ENCODE measurements around the gene PYGB. TPM values are rescaled to one million over a fixed set of nuclear protein-coding genes. Genes with fewer than 3 reads are reported as not detected.

The PYGB gene
- total RNA-seq, 6 donors from 2014 or later, result 59.4 to 128 (median 98.4) TPM

DNA sequence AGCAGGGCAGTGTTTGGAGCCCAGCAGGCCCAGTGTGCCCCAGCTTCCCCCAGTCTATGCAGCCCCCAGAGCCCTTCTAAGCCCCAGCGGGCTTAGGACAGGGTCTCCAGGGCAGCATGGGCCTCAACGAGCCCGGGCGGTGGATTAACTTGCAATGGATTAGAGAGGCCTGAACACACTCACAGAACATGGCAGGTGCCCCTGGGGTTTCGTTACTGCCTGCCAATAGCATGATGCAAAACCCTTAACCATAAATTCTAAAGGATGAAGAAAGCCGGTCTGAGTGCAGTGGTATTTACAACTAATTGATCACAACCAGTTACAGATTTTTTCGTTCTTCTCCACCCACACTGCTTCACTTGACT is 33.5 kb upstream of the PYGB start:
- 78 to 85% methylated on average over 7 of the region's 7 CpGs for WGBS, 2 donors
- H3K36me3 ChIP-seq, result peaks cover 31 to 96% (median 76%) of the 10 kb centered on the region in 4 donors
- H3K9me3 ChIP-seq, result no peaks in the 10 kb centered on the region
- DNase-seq (no peak), ATAC-seq (ENCODE audit: low FRiP score in 2 of 2) (peak in 1 of 2 donors; percentile 12)
- H3K27me3 ChIP-seq, result no peaks in the 10 kb centered on the region
- TF ChIP-seq CTCF (IDR thresholded peaks at IDR 0.05), result no peak
- TF ChIP-seq EP300 (IDR thresholded peaks at IDR 0.05), result no peak
- no peak for TF ChIP-seq POLR2AphosphoS5 (IDR thresholded peaks at IDR 0.05)
- no peak for TF ChIP-seq POLR2A (IDR thresholded peaks at IDR 0.05)
- no peak overlapping the region for H3K4me3 ChIP-seq
- H3K27ac ChIP-seq, result no peak overlapping the region
- H3K4me1 ChIP-seq, result no peaks in the 10 kb centered on the region

DNA sequence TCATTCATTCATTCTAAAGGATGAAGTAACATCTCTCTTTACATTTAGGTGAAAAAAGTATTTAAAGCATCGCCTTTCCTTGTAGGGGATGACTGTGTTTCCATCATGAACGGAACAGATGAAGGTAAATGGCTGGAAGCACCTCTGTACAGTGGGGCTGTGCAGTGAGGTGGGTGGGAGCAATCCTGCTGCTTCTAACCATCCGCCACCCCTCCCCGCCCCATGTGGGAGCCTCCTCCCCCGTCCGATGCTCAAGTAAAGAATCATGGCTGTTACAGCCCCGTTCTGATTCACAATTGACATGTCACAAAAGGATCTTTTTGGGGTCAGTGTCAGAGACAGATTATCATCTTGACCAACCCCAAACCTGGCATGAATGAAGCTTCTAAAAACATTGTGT is 33.1 kb upstream of the PYGB start:
- no peak overlapping the region for H3K27ac ChIP-seq
- no peak for ATAC-seq (ENCODE audit: low FRiP score in 2 of 2)
- TF ChIP-seq POLR2A (IDR thresholded peaks at IDR 0.05), result no peak
- no peaks in the 10 kb centered on the region for H3K27me3 ChIP-seq
- WGBS, 2 donors, result 96 to 98% methylated on average over 6 to 7 of the region's 7 CpGs
- peaks cover 31 to 100% (median 77%) of the 10 kb centered on the region in 4 donors for H3K36me3 ChIP-seq
- no peak for DNase-seq
- no peak overlapping the region for H3K4me3 ChIP-seq
- no peaks in the 10 kb centered on the region for H3K4me1 ChIP-seq
- H3K9me3 ChIP-seq, result no peaks in the 10 kb centered on the region

DNA sequence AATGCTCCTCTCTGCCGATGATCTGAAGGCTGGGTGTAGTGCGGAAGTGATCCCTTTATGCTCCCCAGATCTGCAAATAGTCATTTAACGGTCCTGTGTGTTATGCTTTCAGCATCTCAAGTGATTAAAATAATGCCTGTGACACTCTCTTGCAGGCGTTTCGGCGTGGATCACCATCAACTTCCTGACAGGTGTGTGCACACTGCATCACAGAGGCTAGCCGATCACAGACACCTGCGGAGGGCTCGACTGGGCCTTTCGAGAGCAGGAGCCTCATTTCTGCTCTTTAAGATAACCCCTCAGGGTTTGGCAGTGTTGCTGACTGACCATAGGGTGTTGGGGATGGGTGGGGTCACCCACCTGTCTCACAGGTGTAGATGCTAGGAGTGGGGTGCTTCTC is 32.4 kb upstream of the PYGB start:
- DNase-seq, result no peak
- Histone ChIP-seq H3K27ac (no peak overlapping the region), H3K27me3 (no peaks in the 10 kb centered on the region), H3K4me3 (no peak overlapping the region), H3K9me3 (no peaks in the 10 kb centered on the region), H3K4me1 (no peaks in the 10 kb centered on the region), H3K36me3 (peaks cover 31 to 97% (median 73%) of the 10 kb centered on the region in 4 donors)
- TF ChIP-seq CTCF (IDR thresholded peaks at IDR 0.05), result no peak
- TF ChIP-seq EP300 (IDR thresholded peaks at IDR 0.05), result no peak
- TF ChIP-seq POLR2A (IDR thresholded peaks at IDR 0.05), result no peak
- no peak for TF ChIP-seq POLR2AphosphoS5 (IDR thresholded peaks at IDR 0.05)
- 90 to 95% methylated on average over 9 to 10 of the region's 10 CpGs for WGBS, 2 donors
- no peak for ATAC-seq (ENCODE audit: low FRiP score in 2 of 2)

DNA sequence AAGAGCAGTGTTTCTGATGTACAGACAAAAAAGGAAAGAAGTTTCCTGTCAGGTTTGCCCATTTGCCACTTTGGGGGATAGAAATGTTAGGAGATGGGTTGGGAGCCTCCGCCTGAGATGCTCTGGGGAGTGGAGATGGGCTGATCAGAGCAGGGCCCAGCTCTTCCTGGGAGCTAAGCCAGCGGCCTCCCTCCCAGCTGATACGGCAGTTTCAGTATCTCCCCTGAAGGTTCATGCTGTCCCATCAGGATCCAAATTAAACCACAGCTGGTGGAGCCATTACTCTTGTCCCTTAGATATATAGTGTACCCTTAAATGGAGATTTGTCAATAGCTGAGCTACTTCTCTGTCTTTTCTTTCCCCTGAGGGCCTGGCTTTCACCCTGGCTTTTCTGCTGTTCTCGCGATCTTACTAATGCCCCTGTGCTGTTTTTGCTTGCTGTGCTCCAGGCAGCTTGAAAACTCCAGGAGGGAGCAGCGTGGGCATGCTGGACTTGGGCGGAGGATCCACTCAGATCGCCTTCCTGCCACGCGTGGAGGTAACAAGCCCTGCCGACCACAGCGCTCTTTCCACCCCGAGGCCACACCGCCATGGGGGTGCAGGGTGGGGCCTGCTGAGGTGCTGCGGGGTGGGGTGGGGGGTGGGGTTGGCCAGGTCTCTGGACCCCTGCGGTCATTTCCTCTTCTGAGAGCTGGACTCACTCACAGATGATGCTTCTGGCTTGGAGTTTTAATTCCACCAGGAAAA is 31.5 kb upstream of the PYGB start:
- no peak for ATAC-seq (ENCODE audit: low FRiP score in 2 of 2)

More for the DNA sequence above, 31.5 kb upstream of the PYGB start:
- DNase-seq, result peak in 1 of 2 donors; percentile 52
- TF ChIP-seq POLR2AphosphoS5 (IDR thresholded peaks at IDR 0.05) (no peak), EP300 (IDR thresholded peaks at IDR 0.05) (no peak), POLR2A (IDR thresholded peaks at IDR 0.05) (no peak), CTCF (IDR thresholded peaks at IDR 0.05) (no peak)
- Histone ChIP-seq H3K4me3 (no peak overlapping the region), H3K27ac (no peak overlapping the region), H3K36me3 (peaks cover 29 to 96% (median 71%) of the 10 kb centered on the region in 4 donors), H3K27me3 (no peaks in the 10 kb centered on the region), H3K4me1 (no peaks in the 10 kb centered on the region), H3K9me3 (no peaks in the 10 kb centered on the region)
- 92 to 94% methylated on average over 11 to 16 of the region's 16 CpGs for WGBS, 2 donors
